H7 (cell line): ENCODE data around the gene PCSK2. TPM values are rescaled to one million over a fixed set of nuclear protein-coding genes. Genes with fewer than 3 reads are reported as not detected.

ENCODE experiments used
- DNase-seq: peaks from one replicate; pipeline ENCODE4 v3.0.0; 2012
- H3K27me3 ChIP-seq: 2 replicates; pipeline ENCODE4 v1.6.0; 2011; ENCODE audit warnings: mild to moderate bottlenecking, low read length; ENCODE audit not compliant: control insufficient read depth, insufficient read depth
- H3K36me3 ChIP-seq: replicated peaks from 2 replicates; pipeline ENCODE4 v1.5.1; 2011; ENCODE audit warnings: low read length; ENCODE audit not compliant: control insufficient read depth, insufficient read depth
- H3K4me3 ChIP-seq: 2 replicates; pipeline ENCODE4 v1.5.1; 2011; ENCODE audit warnings: low read depth, mild to moderate bottlenecking, control low read depth, low read length, moderate library complexity; ENCODE audit not compliant: insufficient read depth
- total RNA-seq: library from RNA; depleted of rRNA; stranded (reverse); fragments of >200 nt; shearing (Covaris generic); gene quantifications from 2 replicates; pipeline ENCODE4 v1.2.3, GENCODE V29; 2014

PCSK2 gene
- total RNA-seq, 1 experiment from 2014 or later, result 0.10 TPM

DNA sequence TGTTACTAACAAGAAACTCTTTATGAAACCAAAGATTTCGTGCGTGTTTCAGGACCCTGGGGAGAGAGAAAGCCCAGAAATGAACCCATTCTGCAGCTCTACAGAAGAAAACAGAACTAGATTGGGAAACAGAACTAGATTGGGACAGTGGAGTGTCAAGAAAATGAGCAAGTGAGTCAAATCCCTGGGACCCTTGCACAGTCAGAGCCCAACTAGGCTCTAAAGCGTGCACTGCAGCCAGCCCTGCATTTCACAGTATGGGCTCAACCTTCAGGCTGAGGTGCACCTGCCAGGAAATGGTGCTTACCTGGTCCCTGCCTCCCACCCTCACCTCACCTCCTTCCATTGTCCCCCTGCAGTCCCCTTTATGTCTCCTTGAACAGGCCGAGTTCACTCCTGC is 264.6 kb downstream of the PCSK2 start:
- DNase-seq, result no peak
- no peak overlapping the region for H3K4me3 ChIP-seq
- no peaks in the 10 kb centered on the region for H3K27me3 ChIP-seq
- H3K36me3 ChIP-seq, result no peaks in the 10 kb centered on the region

DNA sequence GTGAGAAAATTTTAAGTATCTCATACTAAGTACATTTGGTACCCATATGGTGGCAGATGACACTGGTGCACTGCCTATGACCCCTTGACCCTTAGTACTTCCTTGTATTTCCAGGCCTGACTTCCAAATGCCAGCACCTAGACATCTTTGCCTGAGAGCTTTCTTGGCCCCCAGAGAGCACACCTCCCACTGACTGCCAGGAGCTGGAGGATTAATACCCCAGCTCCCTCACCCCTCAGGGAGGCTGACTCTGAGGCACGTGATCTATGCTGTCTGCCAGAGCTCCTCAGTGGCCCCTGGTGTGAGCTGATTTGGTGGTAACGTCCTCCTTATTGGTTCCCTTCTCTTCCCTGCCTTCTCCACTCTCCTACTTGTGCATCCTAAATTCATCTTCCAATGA is 266.3 kb downstream of the PCSK2 start:
- H3K27me3 ChIP-seq, result no peaks in the 10 kb centered on the region
- DNase-seq, result no peak
- no peaks in the 10 kb centered on the region for H3K36me3 ChIP-seq
- H3K4me3 ChIP-seq, result no peak overlapping the region

DNA sequence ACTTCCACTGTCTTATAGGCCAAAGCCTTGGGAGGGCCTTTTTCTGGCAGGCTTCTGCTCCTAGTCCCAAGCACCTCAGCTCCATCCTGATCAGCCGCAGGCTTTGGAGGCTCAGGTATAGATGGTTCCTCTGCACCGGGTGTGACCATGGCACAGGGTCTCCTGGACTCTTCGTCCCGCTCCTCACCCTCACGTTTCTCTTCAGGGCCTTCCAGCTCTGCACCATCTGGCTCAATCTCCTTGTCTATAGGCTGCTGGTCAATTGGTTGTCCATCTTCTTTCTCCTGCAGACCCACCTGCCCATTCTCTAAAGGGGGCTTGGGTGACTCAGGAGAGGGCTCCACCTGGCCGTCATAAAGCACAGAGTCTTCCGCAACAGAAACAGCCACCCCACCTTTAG is 267.4 kb downstream of the PCSK2 start:
- DNase-seq, result no peak
- H3K4me3 ChIP-seq, result no peak overlapping the region
- H3K36me3 ChIP-seq, result no peaks in the 10 kb centered on the region
- no peaks in the 10 kb centered on the region for H3K27me3 ChIP-seq

DNA sequence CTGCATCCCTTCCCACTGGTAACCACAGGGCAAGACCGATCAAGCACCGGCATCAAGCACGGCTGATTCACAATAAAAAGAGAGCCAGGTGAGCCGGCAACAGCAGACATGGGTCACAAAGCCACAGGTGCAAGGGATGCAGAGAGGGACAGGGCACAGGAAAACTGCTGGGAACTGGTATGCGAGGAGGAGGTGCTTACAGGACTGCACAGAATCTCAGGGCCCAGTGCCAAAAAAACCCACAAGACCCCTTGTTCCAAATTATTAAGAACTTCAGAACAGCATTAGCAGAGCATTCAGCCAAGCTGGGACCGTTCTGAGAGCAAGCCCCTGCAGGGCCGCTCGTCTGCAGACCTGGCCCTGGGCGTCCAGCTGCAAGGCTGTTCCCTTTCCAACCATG is 269.0 kb downstream of the PCSK2 start:
- H3K4me3 ChIP-seq, result no peak overlapping the region
- no peaks in the 10 kb centered on the region for H3K36me3 ChIP-seq
- H3K27me3 ChIP-seq, result no peaks in the 10 kb centered on the region
- DNase-seq, result no peak

DNA sequence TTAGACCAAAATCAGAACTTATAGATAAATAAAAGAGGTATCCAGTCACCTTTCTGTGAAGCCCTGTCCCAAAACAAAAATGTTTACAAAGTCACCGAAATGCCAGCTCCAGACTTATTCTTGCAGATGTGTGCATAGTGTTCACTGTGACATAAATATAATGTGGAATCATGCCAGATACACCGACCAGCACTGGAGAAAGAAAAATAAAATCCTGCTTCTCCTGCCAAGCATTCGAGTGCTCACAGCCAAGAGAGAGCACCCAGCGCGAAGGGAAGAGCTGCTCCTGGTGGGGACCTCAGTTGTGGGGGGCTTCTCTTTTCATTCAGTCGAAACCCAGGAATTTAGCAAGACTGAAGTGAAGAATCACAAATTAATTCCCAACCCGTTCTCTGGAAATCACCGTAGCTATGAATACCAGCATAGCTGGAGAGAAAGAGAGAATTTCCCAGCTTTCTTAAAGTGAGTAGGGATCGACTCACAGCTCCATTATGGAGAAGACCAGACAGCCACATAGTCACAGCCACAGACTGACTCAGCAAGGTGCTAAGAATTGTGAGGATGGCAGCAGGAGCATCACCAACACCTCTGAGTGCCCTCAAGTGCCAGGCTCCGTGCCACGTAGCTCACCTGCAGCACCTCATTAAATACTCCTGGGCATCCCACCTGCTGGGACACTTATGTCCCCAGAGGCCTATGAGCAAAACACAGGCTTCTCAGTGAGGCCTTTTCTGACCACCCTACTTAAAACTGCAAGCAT is 271.2 kb downstream of the PCSK2 start:
- no peak for DNase-seq
- Histone ChIP-seq H3K36me3 (no peaks in the 10 kb centered on the region), H3K27me3 (no peaks in the 10 kb centered on the region), H3K4me3 (no peak overlapping the region)

DNA sequence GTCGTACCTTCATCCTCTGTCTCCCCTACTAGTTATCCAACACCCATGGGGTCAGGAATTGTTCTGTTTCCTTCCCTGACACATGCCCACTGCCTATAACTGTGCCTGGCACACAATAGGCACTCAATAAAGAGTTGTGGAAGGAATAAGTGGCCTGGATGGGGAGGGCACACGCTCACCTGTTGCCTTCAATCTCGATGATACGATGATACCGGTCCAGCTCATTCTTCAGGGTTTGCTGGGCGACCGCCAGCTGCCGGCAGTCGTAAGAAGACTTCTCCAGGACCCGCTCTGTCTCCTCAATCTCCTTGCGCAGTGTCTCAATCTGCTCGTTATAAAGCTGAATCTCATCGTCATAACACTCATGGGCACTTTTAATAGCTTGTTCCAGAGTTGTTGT is 271.8 kb downstream of the PCSK2 start:
- no peak for DNase-seq
- Histone ChIP-seq H3K4me3 (no peak overlapping the region), H3K27me3 (no peaks in the 10 kb centered on the region), H3K36me3 (no peaks in the 10 kb centered on the region)

DNA sequence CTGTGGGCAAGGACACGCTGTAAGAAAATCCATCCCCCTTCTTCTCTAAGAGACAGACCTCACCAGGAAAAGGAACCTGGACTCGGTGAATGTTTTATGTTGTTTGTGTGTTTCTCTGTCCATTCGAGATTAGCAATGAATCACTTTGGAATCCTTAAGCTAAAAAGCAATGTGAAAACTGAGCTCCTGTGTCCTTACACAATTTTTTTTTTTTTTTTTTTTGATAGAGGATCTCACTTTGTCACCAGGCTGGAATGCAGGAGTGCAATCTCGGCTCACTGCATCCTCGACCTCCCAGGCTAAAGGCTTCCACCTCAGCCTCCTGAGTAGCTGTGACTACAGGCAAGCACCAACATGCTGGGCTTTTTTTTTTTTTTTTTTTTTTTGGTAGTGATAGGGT is 272.2 kb downstream of the PCSK2 start:
- Histone ChIP-seq H3K36me3 (no peaks in the 10 kb centered on the region), H3K4me3 (no peak overlapping the region), H3K27me3 (no peaks in the 10 kb centered on the region)
- DNase-seq, result no peak

DNA sequence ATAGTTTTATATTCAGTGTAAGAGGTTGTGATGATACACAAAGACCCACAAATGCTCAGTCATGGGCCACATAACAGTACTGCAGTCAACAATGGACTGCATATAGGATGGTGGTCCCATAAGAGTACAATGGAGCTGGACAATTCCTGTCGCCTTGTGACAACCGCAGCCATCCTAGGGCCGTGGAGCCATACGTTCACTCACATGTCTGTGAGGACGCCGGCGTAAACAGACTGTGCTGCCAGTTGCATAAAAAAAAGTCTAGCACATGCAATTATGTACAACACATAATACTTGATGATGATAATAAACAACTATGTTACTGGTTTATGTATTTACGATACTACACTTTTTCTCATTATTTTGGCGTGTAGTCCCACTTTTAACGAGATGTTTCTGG is 273.4 kb downstream of the PCSK2 start:
- DNase-seq, result no peak
- no peak overlapping the region for H3K4me3 ChIP-seq
- H3K27me3 ChIP-seq, result no peaks in the 10 kb centered on the region
- H3K36me3 ChIP-seq, result no peaks in the 10 kb centered on the region

DNA sequence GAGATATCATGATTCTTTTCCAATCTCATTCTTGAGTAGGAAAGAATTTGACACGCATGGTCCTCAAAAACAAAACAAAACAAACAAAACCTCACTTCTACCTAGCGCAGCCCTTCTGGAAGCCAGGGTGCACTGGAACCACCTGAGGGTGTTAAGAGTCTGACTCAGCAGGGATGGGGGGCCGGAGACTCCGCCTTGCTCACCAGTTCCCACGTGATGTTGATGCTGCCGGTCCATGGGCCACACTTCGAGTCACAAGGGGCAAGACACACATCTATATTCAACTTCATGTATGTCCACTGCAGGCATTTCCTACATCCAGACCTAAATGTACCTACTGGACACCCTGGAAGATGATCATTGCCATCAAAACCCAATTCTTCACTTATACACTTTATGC is 274.0 kb downstream of the PCSK2 start:
- Histone ChIP-seq H3K27me3 (peaks cover 2% of the 10 kb centered on the region; the same call in 1 of the 2 replicates), H3K36me3 (no peaks in the 10 kb centered on the region), H3K4me3 (no peak overlapping the region)
- DNase-seq, result no peak

DNA sequence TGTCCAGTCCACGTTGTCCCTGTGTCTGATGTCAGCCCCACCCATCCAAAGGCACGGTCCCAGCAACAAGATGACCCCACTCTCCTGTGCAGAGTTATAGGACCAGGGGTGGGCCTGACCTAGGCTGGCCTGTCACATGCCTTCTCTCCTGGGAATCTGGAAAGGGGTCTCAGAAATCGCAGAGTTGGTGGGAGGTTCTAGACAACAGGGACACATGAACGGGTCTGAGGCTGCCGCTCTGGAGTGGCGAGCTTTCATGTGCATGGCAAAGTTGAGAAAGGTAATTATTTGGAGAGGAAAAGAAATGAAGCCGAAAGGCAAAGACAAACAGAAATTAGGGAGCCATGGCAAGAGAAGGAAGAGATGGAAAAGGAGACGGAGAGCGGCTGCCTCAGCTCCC is 274.9 kb downstream of the PCSK2 start:
- DNase-seq, result no peak
- no peaks in the 10 kb centered on the region for H3K36me3 ChIP-seq

DNA sequence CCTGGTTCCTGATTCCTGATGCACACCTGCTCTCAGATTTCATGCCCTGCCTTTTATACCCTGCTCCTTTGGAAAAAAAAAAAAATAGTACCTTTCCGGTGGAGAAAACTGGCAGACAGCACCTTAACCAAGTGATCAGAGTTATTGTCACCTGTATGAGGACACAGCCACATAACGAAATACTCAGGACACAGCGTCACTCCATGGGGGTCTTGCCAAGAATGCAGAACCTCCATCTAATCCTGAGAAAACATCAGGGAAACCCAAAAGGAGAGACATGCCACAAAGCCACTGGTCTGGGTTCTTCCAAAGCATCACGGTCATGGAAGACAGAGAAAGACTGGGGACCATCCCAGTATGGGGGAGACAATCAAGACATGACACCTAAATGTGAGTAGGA is 275.3 kb downstream of the PCSK2 start:
- no peak for DNase-seq
- Histone ChIP-seq H3K4me3 (no peak overlapping the region), H3K27me3 (peaks cover 2% of the 10 kb centered on the region; the same call in 1 of the 2 replicates), H3K36me3 (no peaks in the 10 kb centered on the region)

More for the DNA sequence above, 274.9 kb downstream of the PCSK2 start:
- H3K4me3 ChIP-seq, result no peak overlapping the region
- peaks cover 2% of the 10 kb centered on the region; the same call in 1 of the 2 replicates for H3K27me3 ChIP-seq

DNA sequence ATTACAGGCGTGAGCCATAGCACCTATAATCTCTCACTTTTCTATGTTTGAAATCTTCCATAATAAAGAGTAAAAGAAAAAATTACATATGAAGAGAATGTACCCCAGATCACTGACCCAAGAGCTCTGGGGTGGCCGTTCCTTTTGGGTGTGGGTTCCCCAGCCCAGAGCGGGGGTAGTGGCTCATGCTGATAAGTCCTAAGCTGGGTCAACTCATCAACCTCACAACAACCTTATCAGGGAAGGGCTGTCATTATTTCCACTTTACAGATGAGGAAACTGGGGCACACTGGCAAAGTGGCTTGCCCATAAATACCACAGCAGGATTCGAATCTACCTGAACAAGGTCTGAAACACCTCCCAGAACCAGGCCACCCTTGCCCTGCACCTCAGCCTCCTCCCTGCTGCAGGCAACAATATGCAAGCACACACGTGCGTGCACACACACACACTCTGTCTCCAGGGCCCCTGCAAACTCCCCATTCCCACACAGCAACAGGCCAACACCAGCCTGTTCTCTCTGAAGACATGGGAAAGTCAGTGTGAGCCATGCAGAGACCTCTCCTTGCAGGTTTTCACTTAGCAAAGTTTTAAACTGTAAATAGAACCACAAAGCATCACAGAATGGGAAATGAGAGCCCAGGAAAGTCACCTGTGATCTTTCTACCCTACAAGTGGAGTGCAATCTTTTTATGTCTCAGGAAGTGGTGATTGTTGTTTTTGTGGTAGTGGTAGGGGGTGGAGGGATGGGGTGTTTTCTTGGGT is 276.6 kb downstream of the PCSK2 start:
- Histone ChIP-seq H3K27me3 (peaks cover 2% of the 10 kb centered on the region; the same call in 1 of the 2 replicates), H3K36me3 (no peaks in the 10 kb centered on the region), H3K4me3 (no peak overlapping the region)
- no peak for DNase-seq

DNA sequence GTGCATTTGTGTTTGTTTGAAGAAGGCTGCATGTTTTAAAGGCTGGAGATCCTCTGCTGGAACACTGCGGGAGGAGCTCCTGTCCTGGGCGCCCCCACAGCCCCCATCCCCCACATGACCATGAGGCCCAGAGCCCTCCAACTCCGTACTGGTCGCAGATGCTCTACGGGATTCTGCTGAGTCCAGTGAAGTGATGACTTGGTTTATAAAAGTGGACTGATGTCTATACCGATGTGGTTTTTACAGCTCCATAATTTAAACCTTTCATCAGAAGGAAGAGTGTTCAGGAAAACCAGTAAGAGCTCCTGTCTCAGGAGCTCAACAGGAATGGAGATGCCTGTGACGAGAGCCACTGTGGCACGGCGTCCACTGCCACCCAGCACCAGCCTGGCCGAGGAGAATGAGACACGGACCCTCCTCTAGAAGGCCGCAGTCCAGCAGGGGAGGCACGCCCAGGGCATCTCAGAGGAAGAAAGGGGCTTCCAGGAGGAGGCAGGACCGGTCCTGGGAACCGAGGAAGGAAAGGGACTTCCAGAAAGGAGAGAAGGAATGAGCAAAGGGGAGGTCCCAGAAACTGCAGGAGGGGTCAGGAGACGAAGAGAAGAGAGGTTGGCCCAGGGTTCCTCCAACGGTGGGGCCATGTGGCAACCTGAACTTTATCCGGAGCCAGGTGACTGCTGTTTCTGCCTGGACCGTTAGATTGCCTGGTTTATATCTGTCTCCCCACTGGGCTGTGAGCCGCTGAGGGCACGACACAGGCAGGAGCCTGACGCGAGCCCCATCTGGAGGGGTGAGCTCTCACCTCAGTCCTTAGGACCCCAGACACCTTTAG is 277.4 kb downstream of the PCSK2 start:
- Histone ChIP-seq H3K4me3 (no peak overlapping the region), H3K36me3 (no peaks in the 10 kb centered on the region), H3K27me3 (peaks cover 2% of the 10 kb centered on the region; the same call in 1 of the 2 replicates)
- peak; percentile 62 for DNase-seq

DNA sequence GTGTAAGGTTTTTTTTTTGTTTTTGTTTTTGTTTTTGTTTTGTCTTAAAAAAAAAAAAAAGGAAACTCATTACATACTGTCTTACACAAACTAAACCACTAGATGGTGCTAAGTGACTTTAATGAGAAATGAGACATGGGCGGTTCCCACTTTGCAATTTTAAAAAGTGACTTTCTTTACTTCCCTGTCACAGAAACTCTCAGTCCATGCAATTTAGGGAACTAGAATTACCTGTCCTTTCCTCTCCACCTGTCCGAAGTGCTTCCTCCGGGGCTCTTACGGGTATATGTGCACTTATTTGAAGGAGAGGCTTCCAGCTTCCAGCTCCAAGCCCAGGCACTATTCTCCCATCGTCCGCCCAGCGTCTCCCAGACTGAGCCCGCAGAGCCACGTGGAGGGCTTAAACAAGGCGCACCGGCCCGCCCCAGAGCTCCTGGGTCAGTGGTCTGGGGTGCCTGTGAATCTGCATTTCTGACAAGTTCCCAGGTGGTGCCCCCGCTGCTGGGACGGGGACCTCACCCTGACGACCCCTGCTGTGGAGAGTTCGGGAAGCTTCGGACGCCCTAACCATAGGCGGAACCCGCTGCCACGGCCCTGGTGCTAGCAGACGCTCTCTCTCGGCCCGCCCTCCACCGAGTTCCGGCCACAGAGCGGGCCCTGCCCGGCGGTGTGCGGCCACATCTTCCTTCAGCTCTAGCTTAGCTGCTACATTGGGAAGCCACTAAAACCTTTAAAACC is 278.2 kb downstream of the PCSK2 start:
- no peaks in the 10 kb centered on the region for H3K36me3 ChIP-seq
- H3K27me3 ChIP-seq, result peaks cover 2% of the 10 kb centered on the region; the same call in 1 of the 2 replicates
- peak overlapping the region; percentile 37 for H3K4me3 ChIP-seq
- DNase-seq, result peak; percentile 84
